Stimulated activated CD8-positive, alpha-beta memory T cell treated with anti-CD3 and anti-CD28 coated beads, Interleukin-12 subunit alpha, Interleukin-12 subunit beta, amount 100 ng/mL, for 4 hours (primary cell): ENCODE results near the gene TMEM266.

Source experiments
- DNase-seq: peaks from one replicate; pipeline ENCODE4 v3.0.0-alpha.2; 2020; ENCODE audit warnings: low read depth

The TMEM266 gene

GRCh38 chr15:76162036-76162398, 102.2 kb downstream of the TMEM266 start:
- no peak for DNase-seq

GRCh38 chr15:76162784-76163456, 103.1 kb downstream of the TMEM266 start:
- no peak for DNase-seq

- no peak for DNase-seq
Observed at GRCh38 chr15:76163457-76164295, 103.9 kb downstream of the TMEM266 start.

GRCh38 chr15:76164602-76165001, 104.8 kb downstream of the TMEM266 start:
- DNase-seq: no peak

- DNase-seq: no peak
Observed at GRCh38 chr15:76165951-76166350, 106.2 kb downstream of the TMEM266 start.

GRCh38 chr15:76168237-76168984, 108.6 kb downstream of the TMEM266 start:
- no peak for DNase-seq

GRCh38 chr15:76169018-76169417, 109.2 kb downstream of the TMEM266 start:
- DNase-seq: no peak

- DNase-seq: no peak
Observed at GRCh38 chr15:76169911-76170800, 110.4 kb downstream of the TMEM266 start.

GRCh38 chr15:76172782-76173181, 113.0 kb downstream of the TMEM266 start:
- no peak for DNase-seq

- DNase-seq: no peak
Observed at GRCh38 chr15:76173317-76173834, 113.6 kb downstream of the TMEM266 start.

- DNase-seq: no peak
Observed at GRCh38 chr15:76174654-76175053, 114.9 kb downstream of the TMEM266 start.

- no peak for DNase-seq
Observed at GRCh38 chr15:76175442-76175841, 115.7 kb downstream of the TMEM266 start.

GRCh38 chr15:76176059-76176458, 116.3 kb downstream of the TMEM266 start:
- DNase-seq: no peak

GRCh38 chr15:76176487-76177085, 116.8 kb downstream of the TMEM266 start:
- DNase-seq: no peak

- DNase-seq: no peak
Observed at GRCh38 chr15:76177491-76178040, 117.8 kb downstream of the TMEM266 start.

- DNase-seq: no peak
Observed at GRCh38 chr15:76178296-76179000, 118.7 kb downstream of the TMEM266 start.

- DNase-seq: no peak
Observed at GRCh38 chr15:76179023-76179422, 119.2 kb downstream of the TMEM266 start.

GRCh38 chr15:76180321-76180720, 120.5 kb downstream of the TMEM266 start:
- DNase-seq: no peak

GRCh38 chr15:76181705-76182107, 121.9 kb downstream of the TMEM266 start:
- DNase-seq: no peak
